ENCODE measurements around the gene UBXN4. TPM values are rescaled to one million over a fixed set of nuclear protein-coding genes. Genes with fewer than 3 reads are reported as not detected.

The UBXN4 gene
- total RNA-seq, 1 experiment from 2014 or later, result 65.4 TPM

DNA sequence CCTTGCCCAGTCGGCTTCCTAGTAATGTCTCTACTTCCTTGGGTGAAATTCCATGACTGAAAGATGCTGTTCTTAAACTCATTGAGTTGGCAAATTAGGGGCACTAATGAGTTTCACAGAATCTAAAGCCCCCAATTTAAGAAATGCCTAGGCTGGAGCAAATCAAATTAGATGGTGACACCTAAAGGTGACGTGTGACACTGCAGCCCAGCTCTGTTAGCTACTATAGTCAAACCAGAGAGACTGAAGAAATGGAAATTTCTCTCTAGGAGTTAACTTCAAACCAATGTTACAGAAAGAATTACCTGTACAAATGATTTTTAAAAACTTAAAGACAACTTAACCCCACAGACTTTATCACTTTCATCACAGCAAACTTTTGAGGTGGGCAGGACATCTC lies 58.1 kb downstream of the UBXN4 start:
- Histone ChIP-seq H3K23ac (ENCODE audit: insufficient read length, low read depth, low read length) (no peak overlapping the region), H3K4me2 (ENCODE audit: insufficient read depth, insufficient read length, low read length) (no peak overlapping the region), H3K4ac (ENCODE audit: low read depth, low read length) (no peak overlapping the region), H3K56ac (ENCODE audit: insufficient read length, low read depth, low read length) (no peak overlapping the region), H2BK20ac (ENCODE audit: low read depth, low read length, poor library complexity, severe bottlenecking) (no peak overlapping the region), H3K14ac (ENCODE audit: insufficient read depth, low read length) (no peak overlapping the region), H2BK12ac (ENCODE audit: insufficient read length, low read depth, low read length) (no peak overlapping the region), H4K20me1 (ENCODE audit: control insufficient read depth, insufficient read depth, insufficient read length) (no peaks in the 10 kb centered on the region), H2BK5ac (ENCODE audit: insufficient read length, low read length) (no peak overlapping the region), H3K79me2 (ENCODE audit: insufficient read depth, low read length) (no peaks in the 10 kb centered on the region), H3K27me3 (ENCODE audit: insufficient read depth, low read length) (no peaks in the 10 kb centered on the region), H2AK5ac (ENCODE audit: insufficient read length, low read length) (no peak overlapping the region), H2AFZ (ENCODE audit: low read length) (no peak overlapping the region), H4K8ac (replicated peaks; ENCODE audit: insufficient read length, low read depth, low read length) (no peak overlapping the region), H3K79me1 (ENCODE audit: insufficient read depth, low read depth, low read length, poor library complexity, severe bottlenecking) (no peaks in the 10 kb centered on the region), H4K5ac (ENCODE audit: insufficient read length, low read depth, low read length) (no peak overlapping the region), H3K18ac (ENCODE audit: insufficient read length, low read depth, low read length) (no peak overlapping the region), H3K27ac (ENCODE audit: insufficient read length, low read depth, low read length) (no peak overlapping the region), H3T11ph (ENCODE audit: low read length) (no peak overlapping the region), H3K9me3 (ENCODE audit: control insufficient read depth, low read depth, low read length) (no peaks in the 10 kb centered on the region), H2BK120ac (ENCODE audit: low read depth, low read length, poor library complexity, severe bottlenecking) (no peak overlapping the region), H4K91ac (ENCODE audit: insufficient read length, low read depth, low read length) (no peak overlapping the region), H3K9ac (ENCODE audit: extremely low read depth, insufficient read length, low read length) (no peak overlapping the region), H3K4me1 (ENCODE audit: insufficient read depth, low read length) (no peaks in the 10 kb centered on the region), H2BK15ac (ENCODE audit: low read depth, low read length) (no peak overlapping the region), H3K23me2 (ENCODE audit: insufficient read length, low read depth, low read length, poor library complexity, severe bottlenecking) (no peaks in the 10 kb centered on the region)
- WGBS (ENCODE audit: extremely low coverage, insufficient read length, low lambda C conversion rate), result no CpG with 5 or more reads among the region's 2 CpGs
- Mint-ChIP-seq H3K4me1 (peaks cover 7 to 8% of the 10 kb centered on the region in 2 experiments; a peak in 3 of 4 replicates), H3K27ac (no peak overlapping the region), H3K36me3 (ENCODE audit: insufficient read depth in 1 of 3, low read depth in 3 of 3) (peaks cover 0 to 19% (median 17%) of the 10 kb centered on the region in 3 experiments; a peak in 6 of 7 replicates), H3K4me3 (no peak overlapping the region), H3K9me3 (peaks cover 25 to 27% of the 10 kb centered on the region in 2 experiments), H3K27me3 (ENCODE audit: low read depth) (peaks cover 2% of the 10 kb centered on the region)
- DNase-seq, result no peak
- TF ChIP-seq, protein P1, sequence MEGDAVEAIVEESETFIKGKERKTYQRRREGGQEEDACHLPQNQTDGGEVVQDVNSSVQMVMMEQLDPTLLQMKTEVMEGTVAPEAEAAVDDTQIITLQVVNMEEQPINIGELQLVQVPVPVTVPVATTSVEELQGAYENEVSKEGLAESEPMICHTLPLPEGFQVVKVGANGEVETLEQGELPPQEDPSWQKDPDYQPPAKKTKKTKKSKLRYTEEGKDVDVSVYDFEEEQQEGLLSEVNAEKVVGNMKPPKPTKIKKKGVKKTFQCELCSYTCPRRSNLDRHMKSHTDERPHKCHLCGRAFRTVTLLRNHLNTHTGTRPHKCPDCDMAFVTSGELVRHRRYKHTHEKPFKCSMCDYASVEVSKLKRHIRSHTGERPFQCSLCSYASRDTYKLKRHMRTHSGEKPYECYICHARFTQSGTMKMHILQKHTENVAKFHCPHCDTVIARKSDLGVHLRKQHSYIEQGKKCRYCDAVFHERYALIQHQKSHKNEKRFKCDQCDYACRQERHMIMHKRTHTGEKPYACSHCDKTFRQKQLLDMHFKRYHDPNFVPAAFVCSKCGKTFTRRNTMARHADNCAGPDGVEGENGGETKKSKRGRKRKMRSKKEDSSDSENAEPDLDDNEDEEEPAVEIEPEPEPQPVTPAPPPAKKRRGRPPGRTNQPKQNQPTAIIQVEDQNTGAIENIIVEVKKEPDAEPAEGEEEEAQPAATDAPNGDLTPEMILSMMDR (conservative IDR thresholded peaks at IDR 0.05), result peak; percentile 42; the same call in 2 of the 3 replicates

Measured in H9 (cell line).